CD14-positive monocyte (primary cell): ENCODE measurements around the gene RCOR1. TPM values are rescaled to one million over a fixed set of nuclear protein-coding genes. Genes with fewer than 3 reads are reported as not detected.
"Not testable (repeated sequence)": the region's sequence is repeated elsewhere in the genome, so short reads cannot be mapped to it uniquely, and the experiment has no call there.

Experiments used
- DNase-seq, 3 donors: peaks; one replicate each; pipeline ENCODE4 v3.0.0-alpha.2; 2011 to 2022
- H2AFZ ChIP-seq: 2 replicates; pipeline ENCODE4 v1.6.0; 2012; ENCODE audit warnings: mild to moderate bottlenecking, low read depth, low read length, inconsistent platforms; ENCODE audit not compliant: insufficient read depth, poor library complexity, severe bottlenecking
- H3K27ac ChIP-seq, 2 donors: 1 replicate in 1 of 2; 2 replicates in 1 of 2; pipeline ENCODE4 v1.5.1; 2012 to 2013; ENCODE audit warnings: low read length in 2 of 2, control low read depth in 1 of 2, inconsistent platforms in 1 of 2, low read depth in 1 of 2, mild to moderate bottlenecking in 1 of 2
- H3K27me3 ChIP-seq, 2 donors: one replicate each; pipeline versions ENCODE4 v1.6.0 to v1.6.1; 2011 to 2013; ENCODE audit warnings: low read length in 2 of 2; ENCODE audit not compliant: control insufficient read depth in 2 of 2, insufficient read depth in 2 of 2
- H3K36me3 ChIP-seq, 2 donors: replicated peaks in 1 of 2; 1 replicate in 1 of 2; 2 replicates in 1 of 2; pipeline versions ENCODE4 v1.5.1 to v1.6.1; 2012 to 2013; ENCODE audit warnings: low read length in 2 of 2, control low read depth in 1 of 2, inconsistent platforms in 1 of 2, mild to moderate bottlenecking in 1 of 2; ENCODE audit not compliant: insufficient read depth in 2 of 2, control insufficient read depth in 1 of 2
- H3K4me1 ChIP-seq, 2 donors: 1 replicate in 1 of 2; 2 replicates in 1 of 2; pipeline versions ENCODE4 v1.5.1 to v1.6.1; 2012 to 2013; ENCODE audit warnings: low read length in 2 of 2, control low read depth in 1 of 2, inconsistent platforms in 1 of 2, mild to moderate bottlenecking in 1 of 2, moderate library complexity in 1 of 2; ENCODE audit not compliant: insufficient read depth in 2 of 2, control insufficient read depth in 1 of 2
- H3K4me2 ChIP-seq: replicated peaks from 2 replicates; pipeline ENCODE3; 2012; ENCODE audit warnings: low read length, moderate library complexity, mild to moderate bottlenecking; ENCODE audit not compliant: poor library complexity, severe bottlenecking; ENCODE audit errors: extremely low read depth
- H3K4me3 ChIP-seq, 3 experiments: fragments of 200-600 bp in 1 of 3; sonication (generic) in 1 of 3; replicated peaks in 1 of 3; 1 replicate in 2 of 3; 2 replicates in 1 of 3; pipeline ENCODE4 v1.5.1; 2011 to 2013; ENCODE audit warnings: low read length in 3 of 3, mild to moderate bottlenecking in 3 of 3, control low read depth in 2 of 3, low read depth in 2 of 3, inconsistent platforms in 1 of 3, moderate library complexity in 1 of 3
- H3K79me2 ChIP-seq: 2 replicates; pipeline ENCODE4 v1.6.0; 2012; ENCODE audit warnings: mild to moderate bottlenecking, control low read depth, inconsistent platforms, low read length, moderate library complexity; ENCODE audit not compliant: insufficient read depth
- H3K9ac ChIP-seq: 2 replicates; pipeline ENCODE4 v1.6.0; 2017; ENCODE audit warnings: low read length, mild to moderate bottlenecking; ENCODE audit not compliant: insufficient read depth, poor library complexity, severe bottlenecking
- H3K9me3 ChIP-seq, 2 donors: replicated peaks in 1 of 2; 1 replicate in 1 of 2; 2 replicates in 1 of 2; pipeline versions ENCODE4 v1.5.1 to v1.6.1; 2012 to 2013; ENCODE audit warnings: low read length in 2 of 2, control low read depth in 1 of 2; ENCODE audit not compliant: control insufficient read depth in 1 of 2, insufficient read depth in 1 of 2
- H4K20me1 ChIP-seq: 2 replicates; pipeline ENCODE4 v1.6.0; 2012; ENCODE audit warnings: mild to moderate bottlenecking, low read length, control low read depth, moderate library complexity; ENCODE audit not compliant: insufficient read depth
- H3K27ac Mint-ChIP-seq, 7 donors: one replicate each; pipeline ENCODE4 v1.8.0; 2020; ENCODE audit warnings: mild to moderate bottlenecking in 7 of 7, mixed read lengths in 7 of 7, moderate library complexity in 6 of 7, inconsistent platforms in 2 of 7
- H3K27me3 Mint-ChIP-seq, 3 donors: one replicate each; pipeline ENCODE4 v1.8.0; 2021 to 2022; ENCODE audit warnings: low read depth in 3 of 3, mild to moderate bottlenecking in 3 of 3, mixed read lengths in 3 of 3, moderate library complexity in 3 of 3, inconsistent platforms in 1 of 3
- H3K36me3 Mint-ChIP-seq, 2 donors: one replicate each; pipeline ENCODE4 v1.8.0; 2020; ENCODE audit warnings: mixed read lengths in 2 of 2, inconsistent platforms in 1 of 2, mild to moderate bottlenecking in 1 of 2
- H3K4me1 Mint-ChIP-seq: one replicate; pipeline ENCODE4 v1.8.0; 2020; ENCODE audit warnings: mild to moderate bottlenecking, mixed read lengths
- H3K4me3 Mint-ChIP-seq, 2 donors: one replicate each; pipeline ENCODE4 v1.8.0; 2020; ENCODE audit warnings: mild to moderate bottlenecking in 2 of 2, mixed read lengths in 2 of 2, moderate library complexity in 1 of 2
- H3K9me3 Mint-ChIP-seq, 7 donors: one replicate each; pipeline ENCODE4 v1.8.0; 2020 to 2022; ENCODE audit warnings: mixed read lengths in 7 of 7, mild to moderate bottlenecking in 6 of 7, moderate library complexity in 6 of 7, inconsistent platforms in 2 of 7
- WGBS: methylation state at CpG from one replicate; pipeline ENCODE4 v1.1.5; 2013; ENCODE audit warnings: missing lambda C conversion rate; ENCODE audit not compliant: insufficient coverage; 5-methylcytosine and 5-hydroxymethylcytosine counted together
- intact Hi-C, 2 donors: fragments of 100-400 bp; cut with micrococcal nuclease; formaldehyde crosslinking; loops; one replicate each; pipeline versions ENCODE4 v1.15.0 to v1.15.1; 2023
- polyA plus RNA-seq, 3 donors: library from polyadenylated mRNA; depleted of rRNA in 1 of 3; unstranded in 2 of 3; stranded (reverse) in 1 of 3; fragments of 300-500 nt in 2 of 3; fragments of >200 nt in 1 of 3; fragmentation: Illumina TruSeq in 2 of 3; gene quantifications; 1 replicate in 2 of 3; 2 replicates in 1 of 3; pipeline ENCODE4 v1.2.3, GENCODE V29; 2012 to 2021
- TF ChIP-seq, protein P1 (sequence below): fragments of 200-600 bp; IDR thresholded peaks from one replicate; pipeline ENCODE4 v1.8.0; 2022; ENCODE audit warnings: antibody characterized with exemption, mild to moderate bottlenecking

The RCOR1 gene
- polyA plus RNA-seq, 3 donors: 2.1 to 36.6 (median 2.3) TPM

DNA sequence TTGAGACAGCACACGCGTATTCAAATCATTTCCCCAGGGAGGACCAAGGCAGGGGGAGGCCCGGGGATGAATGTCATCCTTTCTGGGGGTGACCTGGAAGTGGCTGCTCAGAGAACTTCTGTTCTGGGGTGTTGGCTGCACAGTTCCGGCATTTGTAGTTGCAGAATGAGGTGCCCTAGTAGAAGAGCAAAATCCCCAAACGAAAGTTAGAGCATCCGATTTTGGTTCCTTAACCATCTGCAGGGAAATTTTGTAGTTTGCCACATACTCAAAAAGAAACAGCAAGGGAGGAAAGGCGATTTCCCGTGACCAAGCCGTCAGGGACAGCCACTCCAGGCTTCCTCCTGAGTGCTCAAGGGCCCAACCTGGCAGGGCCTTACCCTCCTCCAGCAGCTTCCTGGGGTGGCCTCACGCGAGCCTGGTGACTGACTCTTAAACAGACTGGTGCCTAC is 171.8 kb downstream of the RCOR1 start:
- Mint-ChIP-seq H3K27me3 (peaks cover 2 to 16% (median 6%) of the 10 kb centered on the region in 3 donors), H3K4me1 (peaks cover 30% of the 10 kb centered on the region), H3K27ac (peak overlapping the region in 2 of 7 donors; percentile 45 to 60), H3K9me3 (peaks cover 0 to 3% (median 0%) of the 10 kb centered on the region in 7 donors), H3K4me3 (no peak overlapping the region), H3K36me3 (no peaks in the 10 kb centered on the region)
- Histone ChIP-seq H3K4me2 (no peak overlapping the region), H3K4me3 (no peak overlapping the region), H3K9me3 (no peaks in the 10 kb centered on the region), H3K79me2 (no peaks in the 10 kb centered on the region), H3K27me3 (no peaks in the 10 kb centered on the region), H3K36me3 (no peaks in the 10 kb centered on the region), H2AFZ (no peak overlapping the region), H3K9ac (no peak overlapping the region), H3K4me1 (peaks cover 21% of the 10 kb centered on the region in 2 donors), H4K20me1 (no peaks in the 10 kb centered on the region), H3K27ac (no peak overlapping the region)
- 100% methylated on average over 1 of the region's 11 CpGs for WGBS
- TF ChIP-seq, protein P1, sequence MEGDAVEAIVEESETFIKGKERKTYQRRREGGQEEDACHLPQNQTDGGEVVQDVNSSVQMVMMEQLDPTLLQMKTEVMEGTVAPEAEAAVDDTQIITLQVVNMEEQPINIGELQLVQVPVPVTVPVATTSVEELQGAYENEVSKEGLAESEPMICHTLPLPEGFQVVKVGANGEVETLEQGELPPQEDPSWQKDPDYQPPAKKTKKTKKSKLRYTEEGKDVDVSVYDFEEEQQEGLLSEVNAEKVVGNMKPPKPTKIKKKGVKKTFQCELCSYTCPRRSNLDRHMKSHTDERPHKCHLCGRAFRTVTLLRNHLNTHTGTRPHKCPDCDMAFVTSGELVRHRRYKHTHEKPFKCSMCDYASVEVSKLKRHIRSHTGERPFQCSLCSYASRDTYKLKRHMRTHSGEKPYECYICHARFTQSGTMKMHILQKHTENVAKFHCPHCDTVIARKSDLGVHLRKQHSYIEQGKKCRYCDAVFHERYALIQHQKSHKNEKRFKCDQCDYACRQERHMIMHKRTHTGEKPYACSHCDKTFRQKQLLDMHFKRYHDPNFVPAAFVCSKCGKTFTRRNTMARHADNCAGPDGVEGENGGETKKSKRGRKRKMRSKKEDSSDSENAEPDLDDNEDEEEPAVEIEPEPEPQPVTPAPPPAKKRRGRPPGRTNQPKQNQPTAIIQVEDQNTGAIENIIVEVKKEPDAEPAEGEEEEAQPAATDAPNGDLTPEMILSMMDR: no peak
- no peak for DNase-seq
- intact Hi-C loops: no loop called here

DNA sequence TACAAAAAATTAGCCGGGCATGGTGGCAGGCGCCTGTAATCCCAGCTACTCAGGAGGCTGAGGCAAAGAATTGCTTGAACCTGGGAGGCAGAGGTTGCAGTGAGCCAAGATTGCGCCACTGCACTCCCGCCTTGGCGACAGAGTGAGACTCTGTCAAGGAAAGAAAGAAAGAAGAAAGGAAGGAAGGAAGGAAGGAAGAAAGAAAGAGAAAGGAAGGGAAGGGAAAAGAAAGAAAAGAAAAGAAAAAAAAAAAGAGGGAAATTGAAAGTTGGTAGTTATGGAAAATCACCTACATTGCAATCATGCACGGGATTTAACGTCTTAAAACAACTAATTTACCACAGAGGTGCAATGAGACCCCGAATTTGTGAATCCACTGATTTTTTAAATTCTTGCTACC is 173.3 kb downstream of the RCOR1 start:
- 93% methylated on average over 3 of the region's 8 CpGs for WGBS
- H2AFZ ChIP-seq, H3K36me3 Mint-ChIP-seq, H3K36me3 ChIP-seq, H3K4me2 ChIP-seq, H3K27me3 ChIP-seq, H3K9me3 Mint-ChIP-seq, H4K20me1 ChIP-seq, DNase-seq, H3K9me3 ChIP-seq, H3K4me3 Mint-ChIP-seq, H3K9ac ChIP-seq, H3K27ac ChIP-seq, intact Hi-C loops, H3K79me2 ChIP-seq, H3K4me3 ChIP-seq: not testable (repeated sequence)
- Mint-ChIP-seq H3K4me1 (peaks cover 26% of the 10 kb centered on the region), H3K27me3 (peaks cover 2 to 14% (median 6%) of the 10 kb centered on the region in 3 donors), H3K27ac (peak overlapping the region in 2 of 7 donors; percentile 23 to 70)
- peaks cover 24% of the 10 kb centered on the region in 2 donors for H3K4me1 ChIP-seq
